Measurements from ENCODE around the gene RASA3.

DNA sequence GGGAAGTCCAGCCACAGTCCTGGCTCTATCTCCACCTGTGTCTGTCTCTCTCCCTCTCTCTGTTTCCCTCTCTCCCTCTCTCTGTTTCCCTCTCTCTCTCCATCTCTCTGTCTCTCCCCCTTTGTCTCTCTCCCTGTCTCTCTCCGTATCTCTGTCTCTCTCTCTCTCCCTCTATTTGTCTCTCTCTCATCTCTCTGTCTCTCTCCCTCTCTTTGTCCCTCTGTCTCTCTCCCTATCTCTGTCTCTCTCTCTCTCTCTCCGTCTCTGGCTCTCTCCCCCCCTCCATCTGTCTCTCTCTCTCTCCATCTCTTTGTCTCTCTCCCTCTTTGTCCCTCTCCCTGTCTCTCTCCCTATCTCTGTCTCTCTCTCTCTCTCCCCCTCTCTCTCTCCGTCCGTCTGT lies 119.1 kb downstream of the RASA3 start:
- TF ChIP-seq, protein P1, sequence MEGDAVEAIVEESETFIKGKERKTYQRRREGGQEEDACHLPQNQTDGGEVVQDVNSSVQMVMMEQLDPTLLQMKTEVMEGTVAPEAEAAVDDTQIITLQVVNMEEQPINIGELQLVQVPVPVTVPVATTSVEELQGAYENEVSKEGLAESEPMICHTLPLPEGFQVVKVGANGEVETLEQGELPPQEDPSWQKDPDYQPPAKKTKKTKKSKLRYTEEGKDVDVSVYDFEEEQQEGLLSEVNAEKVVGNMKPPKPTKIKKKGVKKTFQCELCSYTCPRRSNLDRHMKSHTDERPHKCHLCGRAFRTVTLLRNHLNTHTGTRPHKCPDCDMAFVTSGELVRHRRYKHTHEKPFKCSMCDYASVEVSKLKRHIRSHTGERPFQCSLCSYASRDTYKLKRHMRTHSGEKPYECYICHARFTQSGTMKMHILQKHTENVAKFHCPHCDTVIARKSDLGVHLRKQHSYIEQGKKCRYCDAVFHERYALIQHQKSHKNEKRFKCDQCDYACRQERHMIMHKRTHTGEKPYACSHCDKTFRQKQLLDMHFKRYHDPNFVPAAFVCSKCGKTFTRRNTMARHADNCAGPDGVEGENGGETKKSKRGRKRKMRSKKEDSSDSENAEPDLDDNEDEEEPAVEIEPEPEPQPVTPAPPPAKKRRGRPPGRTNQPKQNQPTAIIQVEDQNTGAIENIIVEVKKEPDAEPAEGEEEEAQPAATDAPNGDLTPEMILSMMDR (IDR thresholded peaks at IDR 0.05; ENCODE audit: insufficient read depth, low read depth, low read length), result no peak
- no peak for TF ChIP-seq EZH2 (IDR thresholded peaks at IDR 0.05; ENCODE audit: insufficient read depth, low read length)

Data from astrocyte (in vitro differentiated cells and primary cell).